GM12891 (cell line): ENCODE results near the gene COMMD1.

Experiments used
- POLR2A ChIP-seq: IDR thresholded peaks from 2 replicates; pipeline ENCODE4 v1.6.1; 2011; ENCODE audit warnings: low read depth, low read length, control low read depth
- POLR2AphosphoS5 ChIP-seq: IDR thresholded peaks from 2 replicates; pipeline ENCODE4 v1.6.1; 2011; ENCODE audit warnings: low read depth, low read length, control low read depth
- TAF1 ChIP-seq: IDR thresholded peaks from 2 replicates; pipeline ENCODE4 v1.6.1; 2011; ENCODE audit warnings: low read depth, low read length, control low read depth

DNA sequence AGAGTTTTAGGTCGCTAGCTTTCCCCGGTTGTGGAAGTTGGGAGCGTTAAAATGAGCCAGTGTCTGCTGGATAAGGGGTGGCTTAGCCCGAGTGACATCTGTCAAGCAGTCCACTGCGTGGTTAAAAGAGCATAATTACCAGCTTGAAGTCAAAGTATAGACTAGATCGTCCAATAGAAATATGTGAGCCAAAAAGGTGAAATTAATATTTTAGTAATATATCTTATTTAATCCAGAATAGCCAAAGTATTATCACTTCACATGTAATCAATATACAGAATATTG, 654 bp downstream of the COMMD1 start:
- TF ChIP-seq POLR2A (no peak), TAF1 (no peak), POLR2AphosphoS5 (no peak)
